Fibroblast of mammary gland (primary cell): ENCODE measurements around the gene TSKU.
A peak's percentile ranks its signal among the peaks of the same experiment; 100 is the strongest.

Experiments
- DNase-seq: peaks from one replicate; pipeline ENCODE4 v3.0.0-alpha.2; 2010; ENCODE audit warnings: low read depth
- H3K4me3 ChIP-seq: 2 replicates; pipeline ENCODE4 v1.5.1; 2011; ENCODE audit warnings: low read depth, mild to moderate bottlenecking, low read length, moderate library complexity; ENCODE audit not compliant: control insufficient read depth
- CTCF ChIP-seq: conservative IDR thresholded peaks from 2 replicates; pipeline ENCODE4 v1.5.1; 2011; ENCODE audit warnings: low read depth, low read length, inconsistent platforms; ENCODE audit not compliant: control insufficient read depth, insufficient read depth

The TSKU gene

DNA sequence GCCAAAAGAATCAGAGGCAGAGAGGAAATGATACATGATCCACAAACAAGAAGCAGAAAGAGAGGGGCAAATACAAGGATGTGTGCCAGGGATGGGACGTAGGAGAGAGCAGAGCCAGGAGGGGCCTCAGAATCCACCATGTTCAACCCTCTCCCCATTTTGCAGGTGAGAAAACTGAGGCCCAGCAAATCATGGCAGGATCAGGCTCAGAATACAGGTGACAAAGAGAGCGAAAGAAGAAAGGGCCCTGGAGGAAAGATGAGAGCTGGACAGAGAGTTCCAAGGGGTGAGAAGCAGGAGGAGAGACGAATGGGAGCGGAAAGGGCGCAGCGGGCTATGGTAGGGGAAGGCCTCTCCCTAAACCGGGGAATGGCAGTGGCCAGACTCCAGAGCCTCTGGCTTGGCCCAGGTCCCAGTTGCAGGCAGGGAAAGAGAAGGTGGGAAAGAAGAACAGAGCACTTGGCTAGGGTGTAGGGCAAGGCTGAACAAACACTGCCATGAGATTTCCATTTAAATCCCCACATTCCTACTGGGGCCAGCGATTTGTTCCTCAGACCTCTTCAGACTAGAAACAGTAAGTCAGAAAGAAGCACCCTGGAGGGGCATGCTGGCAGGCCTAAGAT, 44.4 kb upstream of the TSKU start:
- DNase-seq: no peak
- no peak overlapping the region for H3K4me3 ChIP-seq
- no peak for TF ChIP-seq CTCF

DNA sequence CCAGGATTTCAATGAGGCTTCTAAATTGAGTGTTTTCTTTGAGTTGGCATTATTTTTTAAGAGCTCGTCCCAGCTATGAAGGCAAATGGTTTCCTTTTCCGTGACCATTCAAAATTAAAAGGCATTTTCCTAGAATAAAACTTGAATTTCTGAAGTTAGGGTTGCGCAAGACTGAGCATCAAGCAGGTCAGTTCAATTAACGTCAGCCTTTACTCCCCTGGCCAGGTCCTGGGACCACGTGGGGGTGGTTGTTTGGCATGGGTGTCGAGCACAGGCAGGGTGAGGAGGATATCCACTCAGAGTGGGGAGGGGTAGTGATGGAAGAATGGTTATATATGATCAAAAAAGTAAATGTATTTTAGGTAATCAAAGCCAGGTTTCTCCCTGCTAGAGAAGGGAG, 43.4 kb upstream of the TSKU start:
- H3K4me3 ChIP-seq: no peak overlapping the region
- TF ChIP-seq CTCF: no peak
- no peak for DNase-seq

- DNase-seq: no peak
- no peak for TF ChIP-seq CTCF
- no peak overlapping the region for H3K4me3 ChIP-seq
Measured at GRCh38 chr11:76740772-76741171, 42.4 kb upstream of the TSKU start.

GRCh38 chr11:76742902-76743301, 40.3 kb upstream of the TSKU start:
- no peak overlapping the region for H3K4me3 ChIP-seq
- DNase-seq: peak; percentile 75
- TF ChIP-seq CTCF: no peak

- no peak for TF ChIP-seq CTCF
- no peak overlapping the region for H3K4me3 ChIP-seq
- DNase-seq: peak; percentile 57
Measured at GRCh38 chr11:76744186-76745043, 38.7 kb upstream of the TSKU start.

DNA sequence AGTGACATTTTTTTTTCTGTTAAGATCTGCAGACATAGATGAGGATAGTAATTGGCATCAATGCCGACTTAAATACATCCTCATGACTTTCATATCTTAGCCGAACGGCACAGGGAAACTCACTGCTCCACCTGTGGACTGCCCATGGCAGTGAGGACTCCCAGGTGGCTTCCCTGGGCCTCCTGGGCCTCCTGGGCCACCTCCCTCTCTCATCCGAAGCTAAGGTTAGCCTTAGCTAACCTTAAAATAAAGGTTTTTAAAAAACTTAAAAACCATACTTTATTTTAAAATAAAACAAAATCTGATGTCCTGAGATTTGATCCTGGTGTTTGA, 38.1 kb upstream of the TSKU start:
- no peak for TF ChIP-seq CTCF
- no peak overlapping the region for H3K4me3 ChIP-seq
- no peak for DNase-seq
